PFSK-1 (cell line): ENCODE data around the gene ITGA1.

ENCODE experiments used
- FOXP2 ChIP-seq: optimal IDR thresholded peaks from 2 replicates; pipeline ENCODE3; 2011; ENCODE audit warnings: borderline replicate concordance, control low read depth, inconsistent platforms; ENCODE audit not compliant: insufficient read depth; ENCODE audit errors: extremely low read length, extremely low read depth
- POLR2AphosphoS5 ChIP-seq: IDR thresholded peaks from 2 replicates; pipeline ENCODE4 v1.6.1; 2012; ENCODE audit warnings: low read depth, mild to moderate bottlenecking, control low read depth, low read length, moderate library complexity
- REST ChIP-seq, 2 experiments: IDR thresholded peaks; 2 replicates each; pipeline versions ENCODE4 v1.6.1 to v1.8.0; 2011 to 2012; ENCODE audit warnings: low read depth in 2 of 2, low read length in 2 of 2, control low read depth in 1 of 2, inconsistent platforms in 1 of 2, mild to moderate bottlenecking in 1 of 2, moderate library complexity in 1 of 2; ENCODE audit not compliant: insufficient read depth in 1 of 2
- SIN3A ChIP-seq: IDR thresholded peaks from 2 replicates; pipeline ENCODE4 v1.6.1; 2012; ENCODE audit warnings: mild to moderate bottlenecking, low read length, moderate library complexity, borderline replicate concordance; ENCODE audit not compliant: insufficient read depth
- TAF1 ChIP-seq: IDR thresholded peaks from 2 replicates; pipeline ENCODE4 v1.6.1; 2012; ENCODE audit warnings: low read length, control low read depth, borderline replicate concordance; ENCODE audit not compliant: insufficient read depth

Gene ITGA1

GRCh38 chr5:52825826-52826225 is 38.1 kb downstream of the ITGA1 start:
- TF ChIP-seq TAF1 = no peak
- no peak for TF ChIP-seq SIN3A
- no peak for TF ChIP-seq REST (IDR thresholded peaks at IDR 0.05; ENCODE audit: insufficient read depth in 1 of 2, low read depth in 2 of 2, low read length in 2 of 2)
- no peak for TF ChIP-seq FOXP2
- TF ChIP-seq POLR2AphosphoS5 = no peak

- no peak for TF ChIP-seq REST (IDR thresholded peaks at IDR 0.05; ENCODE audit: insufficient read depth in 1 of 2, low read depth in 2 of 2, low read length in 2 of 2)
- no peak for TF ChIP-seq FOXP2
- no peak for TF ChIP-seq TAF1
- TF ChIP-seq SIN3A = no peak
- TF ChIP-seq POLR2AphosphoS5 = no peak
These were observed 40.1 kb downstream of the ITGA1 start for GRCh38 chr5:52827815-52828214.

- TF ChIP-seq REST (IDR thresholded peaks at IDR 0.05; ENCODE audit: insufficient read depth in 1 of 2, low read depth in 2 of 2, low read length in 2 of 2) = no peak
- TF ChIP-seq POLR2AphosphoS5 = no peak
- no peak for TF ChIP-seq SIN3A
- no peak for TF ChIP-seq FOXP2
- no peak for TF ChIP-seq TAF1
These were observed 41.9 kb downstream of the ITGA1 start for GRCh38 chr5:52829664-52830063.

GRCh38 chr5:52830650-52831049 is 42.9 kb downstream of the ITGA1 start:
- TF ChIP-seq POLR2AphosphoS5 = no peak
- no peak for TF ChIP-seq TAF1

GRCh38 chr5:52831786-52832511 is 44.2 kb downstream of the ITGA1 start:
- TF ChIP-seq POLR2AphosphoS5 (no peak), TAF1 (no peak), FOXP2 (no peak), SIN3A (no peak), REST (IDR thresholded peaks at IDR 0.05; ENCODE audit: insufficient read depth in 1 of 2, low read depth in 2 of 2, low read length in 2 of 2) (no peak)
